GM18858 (cell line): ENCODE measurements around the gene FITM1.
A peak's percentile ranks its signal among the peaks of the same experiment; 100 is the strongest.

Experiments
- ATAC-seq: cut with Tn5 transposase; IDR thresholded peaks from one replicate; pipeline ENCODE4 v1.9.1; 2021; ENCODE audit not compliant: unreplicated experiment

FITM1 gene

DNA sequence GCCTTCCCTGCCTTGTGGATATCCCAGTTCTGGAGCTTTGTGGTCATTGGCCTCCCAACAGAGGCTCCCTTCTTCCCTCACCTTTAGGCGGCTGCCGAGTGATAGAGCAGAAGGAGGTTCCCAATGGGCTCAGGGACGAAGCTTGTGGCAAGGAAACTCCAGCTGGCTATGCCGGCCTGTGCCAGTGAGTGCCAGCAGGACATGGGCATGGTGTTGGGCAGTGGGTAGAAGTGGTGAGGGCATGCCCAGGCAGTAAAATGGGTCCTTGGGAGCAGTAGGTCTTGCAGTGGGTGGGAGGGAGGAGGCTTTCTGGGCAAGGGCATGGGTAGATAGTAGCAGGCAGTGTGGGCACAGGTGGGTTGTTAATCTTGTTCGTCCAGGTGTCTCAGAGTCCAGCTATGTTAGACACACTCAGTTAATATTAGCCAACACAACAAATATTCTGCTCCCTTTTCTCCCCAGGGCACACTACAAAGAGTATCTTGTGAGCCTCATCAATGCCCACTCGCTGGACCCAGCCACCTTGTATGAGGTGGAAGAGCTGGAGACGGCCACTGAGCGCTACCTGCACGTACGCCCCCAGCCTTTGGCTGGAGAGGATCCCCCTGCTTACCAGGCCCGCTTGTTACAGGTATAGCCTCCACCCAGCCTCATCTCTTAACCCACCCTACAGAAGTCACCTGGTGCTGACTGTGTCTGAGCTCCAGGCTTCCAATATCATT is 29.5 kb downstream of the FITM1 start:
- no peak for ATAC-seq

DNA sequence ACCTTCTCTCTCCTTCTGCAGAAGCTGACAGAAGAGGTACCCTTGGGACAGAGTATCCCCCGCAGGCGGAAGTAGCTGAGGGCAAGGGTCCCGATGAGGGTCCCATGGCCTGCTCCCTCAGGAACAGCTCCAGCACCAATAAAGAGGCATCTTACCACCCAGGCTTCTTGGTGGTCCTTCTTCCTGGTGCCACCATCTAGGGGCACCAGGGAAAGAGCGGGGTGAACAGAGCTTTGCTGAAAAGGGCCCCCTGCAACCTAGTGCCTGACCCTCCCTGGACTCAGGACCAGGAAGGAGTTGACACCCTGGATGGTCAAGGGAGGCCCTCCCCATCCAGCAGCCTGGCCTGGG is 30.0 kb downstream of the FITM1 start:
- no peak for ATAC-seq

DNA sequence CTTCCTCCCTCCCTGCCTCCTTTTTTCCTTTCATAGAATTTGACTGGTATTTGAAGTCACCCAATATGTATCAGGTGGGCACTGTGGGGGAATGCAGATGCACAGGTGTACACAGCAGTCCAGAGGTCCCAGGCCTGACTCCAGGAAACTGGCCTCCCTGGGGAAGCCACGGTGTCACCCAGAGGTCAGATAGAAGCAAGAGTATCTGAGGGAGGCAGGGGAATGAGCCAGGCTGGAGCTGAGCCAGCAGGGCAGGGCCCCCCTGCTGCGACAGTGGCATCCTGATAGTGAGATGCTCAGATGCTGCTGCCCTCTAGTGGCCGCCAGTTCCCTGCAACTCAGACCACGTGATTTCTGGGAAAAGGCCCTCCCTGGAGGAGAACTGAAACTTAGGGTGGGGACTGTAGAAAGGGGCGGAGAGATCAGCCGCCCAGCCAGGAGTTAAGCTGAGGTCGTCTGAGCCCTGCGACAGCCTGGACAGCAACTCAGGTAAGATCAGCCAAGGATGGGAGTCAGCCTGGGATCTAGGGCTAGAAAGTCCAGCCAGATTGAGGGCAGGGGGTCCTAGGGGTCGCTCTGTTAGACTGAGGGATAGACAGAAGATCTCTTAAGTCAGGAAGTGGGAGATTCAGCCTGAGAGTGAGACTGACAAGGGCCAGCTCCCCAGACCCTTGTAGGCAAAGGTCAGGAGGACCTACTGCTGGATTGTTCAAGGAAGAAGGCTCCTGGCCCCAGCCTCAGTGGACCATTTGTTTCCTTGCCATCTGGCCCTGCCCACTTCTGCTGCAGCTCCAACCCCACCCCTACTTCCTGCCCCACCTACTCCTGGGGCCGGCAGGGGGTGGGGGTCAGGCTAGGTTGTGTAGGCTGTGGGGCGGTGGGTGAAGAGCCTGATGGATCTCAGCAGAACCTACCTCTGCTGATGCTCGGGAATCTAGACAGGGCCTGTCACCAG is 30.7 kb downstream of the FITM1 start, which contains the start of gene IRF9:
Gene IRF9, plus strand, starts transcription at position 416 of the 955 bp plus-strand sequence. CDS start 880 bp downstream, outside the sequence.
- peak; percentile 69 for ATAC-seq

DNA sequence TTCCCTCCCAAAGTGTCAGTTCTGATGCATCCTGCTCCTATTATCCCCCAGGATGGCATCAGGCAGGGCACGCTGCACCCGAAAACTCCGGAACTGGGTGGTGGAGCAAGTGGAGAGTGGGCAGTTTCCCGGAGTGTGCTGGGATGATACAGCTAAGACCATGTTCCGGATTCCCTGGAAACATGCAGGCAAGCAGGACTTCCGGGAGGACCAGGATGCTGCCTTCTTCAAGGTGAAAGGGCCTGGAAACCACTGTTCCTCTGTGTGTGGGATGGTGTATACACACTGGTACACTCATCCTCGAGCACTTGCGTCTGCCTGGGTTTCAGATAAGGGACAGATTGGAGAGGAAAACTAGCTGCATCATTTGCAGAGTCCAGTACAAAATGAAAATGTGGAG is 31.6 kb downstream of the FITM1 start:
- no peak for ATAC-seq

- ATAC-seq: no peak
Observed at GRCh38 chr14:24164518-24164991, 34.1 kb downstream of the FITM1 start.

DNA sequence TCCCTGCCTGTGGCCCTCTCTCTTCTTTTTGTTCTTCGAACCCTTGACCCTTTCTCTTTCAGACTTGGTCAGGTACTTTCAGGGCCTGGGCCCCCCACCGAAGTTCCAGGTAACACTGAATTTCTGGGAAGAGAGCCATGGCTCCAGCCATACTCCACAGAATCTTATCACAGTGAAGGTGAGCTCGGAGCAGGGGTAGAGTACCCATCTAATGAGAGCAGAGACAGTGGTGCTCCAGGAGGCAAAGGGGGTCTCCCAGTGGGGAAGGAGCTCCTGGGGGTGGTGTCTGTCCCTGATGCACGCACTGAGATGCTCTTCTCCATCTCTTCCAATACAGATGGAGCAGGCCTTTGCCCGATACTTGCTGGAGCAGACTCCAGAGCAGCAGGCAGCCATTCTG is 35.3 kb downstream of the FITM1 start:
- ATAC-seq: no peak

DNA sequence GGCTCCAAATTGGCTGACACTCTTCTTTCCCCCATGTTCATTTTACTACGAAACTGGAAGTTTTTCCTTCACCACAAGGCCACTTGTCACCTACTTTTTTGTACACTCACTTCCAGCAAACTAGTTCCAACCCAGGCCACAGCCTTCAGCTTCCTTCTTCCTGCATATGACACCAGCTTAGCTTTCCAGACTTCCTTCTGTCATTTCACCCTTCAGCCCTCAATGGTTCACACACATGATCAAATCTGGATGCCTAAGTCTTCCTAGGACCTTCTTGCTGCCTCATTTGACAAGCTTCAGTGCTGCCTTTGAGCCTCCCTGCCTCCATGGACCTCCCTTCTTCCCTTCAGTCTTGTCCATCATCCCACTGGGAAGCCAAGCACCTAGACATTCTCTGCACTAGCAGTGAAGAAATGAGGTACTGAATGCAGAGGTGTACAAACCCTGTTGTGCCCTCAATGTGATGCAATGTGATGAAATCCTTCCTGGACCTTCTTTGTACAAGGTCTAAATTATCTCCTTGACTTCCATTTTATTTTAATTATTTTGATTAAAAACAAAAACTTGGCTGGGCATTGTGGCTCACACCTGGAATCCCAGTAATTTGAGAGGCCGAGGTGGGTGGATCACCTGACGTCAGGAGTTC is 37.1 kb downstream of the FITM1 start:
- no peak for ATAC-seq

GRCh38 chr14:24171422-24172260 is 41.2 kb downstream of the FITM1 start, which contains the start of gene REC8:
Gene REC8, plus strand, starts transcription at chr14:24172080. Its CDS starts 473 bp downstream, at chr14:24172553.
- peak; percentile 70 for ATAC-seq

- no peak for ATAC-seq
Observed at GRCh38 chr14:24172261-24172860, 41.9 kb downstream of the FITM1 start.

DNA sequence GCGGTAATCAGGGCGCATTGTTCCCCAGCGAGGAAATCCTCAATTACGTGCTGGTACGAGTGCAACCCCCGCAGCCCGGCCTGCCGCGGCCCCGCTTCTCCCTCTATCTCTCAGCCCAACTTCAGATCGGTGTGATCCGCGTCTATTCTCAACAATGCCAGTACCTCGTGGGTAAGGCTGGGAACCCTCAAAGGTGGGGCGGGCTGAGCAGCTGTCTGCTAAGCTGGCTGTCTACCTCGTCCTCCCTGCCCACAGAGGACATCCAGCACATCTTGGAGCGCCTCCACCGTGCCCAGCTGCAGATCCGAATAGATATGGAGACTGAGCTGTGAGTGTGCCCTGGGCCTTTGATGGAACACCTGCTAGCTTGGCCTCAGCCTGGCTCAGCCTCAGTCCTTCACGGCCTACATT is 42.4 kb downstream of the FITM1 start:
- no peak for ATAC-seq

DNA sequence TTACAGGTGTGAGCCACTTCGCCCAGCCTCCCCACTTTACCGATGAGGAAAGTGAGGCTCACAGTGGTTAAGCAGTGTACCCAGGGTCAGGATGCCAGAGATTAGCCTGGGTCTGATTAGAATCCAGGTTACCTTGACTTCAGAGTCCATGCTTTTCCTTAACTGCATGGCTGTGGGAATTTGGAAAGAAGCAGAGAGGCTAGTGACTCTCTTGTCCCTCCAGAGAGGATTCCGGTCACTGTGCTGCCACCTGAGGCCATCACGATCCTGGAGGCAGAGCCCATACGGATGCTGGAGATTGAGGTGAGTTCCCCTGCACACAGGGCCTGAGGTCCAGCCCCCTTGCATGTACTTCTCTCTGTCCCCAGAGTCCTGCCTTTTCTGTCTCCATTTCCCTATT is 46.1 kb downstream of the FITM1 start:
- no peak for ATAC-seq

- ATAC-seq: no peak
Observed at GRCh38 chr14:24177041-24177825, 46.8 kb downstream of the FITM1 start.

GRCh38 chr14:24177891-24178290 is 47.4 kb downstream of the FITM1 start:
- ATAC-seq: no peak

- ATAC-seq: no peak
Observed at GRCh38 chr14:24178399-24179178, 48.1 kb downstream of the FITM1 start.

- no peak for ATAC-seq
Observed at GRCh38 chr14:24179294-24179960, 49.0 kb downstream of the FITM1 start.

- ATAC-seq: no peak
Observed at GRCh38 chr14:24179961-24180796, 49.7 kb downstream of the FITM1 start.
